HG02610 (cell line): ENCODE data around the gene DPYSL4.

Experiments used
- ATAC-seq: cut with Tn5 transposase; IDR thresholded peaks from one replicate; pipeline ENCODE4 v1.9.1; 2021; ENCODE audit warnings: mild to moderate bottlenecking, moderate library complexity; ENCODE audit not compliant: unreplicated experiment

The DPYSL4 gene

GRCh38 chr10:132176623-132177500 is 9.9 kb upstream of the DPYSL4 start:
- no peak for ATAC-seq

GRCh38 chr10:132178046-132178445 is 8.7 kb upstream of the DPYSL4 start:
- ATAC-seq, result no peak

- no peak for ATAC-seq
These were observed 7.8 kb upstream of the DPYSL4 start for GRCh38 chr10:132178672-132179545.

GRCh38 chr10:132179551-132180392 is 7.0 kb upstream of the DPYSL4 start:
- no peak for ATAC-seq

- no peak for ATAC-seq
These were observed 6.0 kb upstream of the DPYSL4 start for GRCh38 chr10:132180736-132181135.

- no peak for ATAC-seq
These were observed 4.9 kb upstream of the DPYSL4 start for GRCh38 chr10:132181691-132182425.

GRCh38 chr10:132182591-132182990 is 4.2 kb upstream of the DPYSL4 start:
- ATAC-seq, result no peak

- no peak for ATAC-seq
These were observed 3.7 kb upstream of the DPYSL4 start for GRCh38 chr10:132183046-132183445.

- no peak for ATAC-seq
These were observed 1.7 kb upstream of the DPYSL4 start for GRCh38 chr10:132184816-132185593.

GRCh38 chr10:132185601-132186487 is 904 bp upstream of the DPYSL4 start:
- no peak for ATAC-seq

- ATAC-seq, result no peak
These were observed 836 bp downstream of the DPYSL4 start for GRCh38 chr10:132187430-132188138.

GRCh38 chr10:132188331-132188730 is 1.6 kb downstream of the DPYSL4 start:
- no peak for ATAC-seq

GRCh38 chr10:132189016-132189415 is 2.3 kb downstream of the DPYSL4 start:
- no peak for ATAC-seq

GRCh38 chr10:132189810-132190422 is 3.2 kb downstream of the DPYSL4 start:
- ATAC-seq, result no peak

- no peak for ATAC-seq
These were observed 5.6 kb downstream of the DPYSL4 start for GRCh38 chr10:132192076-132192975.

GRCh38 chr10:132192991-132193665 is 6.4 kb downstream of the DPYSL4 start:
- no peak for ATAC-seq
